GM23338 (cell line): ENCODE results near the gene APPL2. TPM values are rescaled to one million over a fixed set of nuclear protein-coding genes. Genes with fewer than 3 reads are reported as not detected.

ENCODE experiments used
- ATAC-seq: fragments of 200-7000 bp; cut with Tn5 transposase; 3 replicates; pipeline ENCODE4 v1.9.1; 2020
- DNase-seq: peaks from one replicate; pipeline ENCODE4 v3.0.0-alpha.2; 2015; ENCODE audit warnings: low spot score
- H2AFZ ChIP-seq: fragments of 200-600 bp; sonication (generic); 2 replicates; pipeline ENCODE4 v1.8.0; 2016; ENCODE audit warnings: antibody characterized with exemption, mild to moderate bottlenecking, moderate library complexity
- H3F3A ChIP-seq: fragments of 200-600 bp; sonication (generic); replicated peaks from 2 replicates; pipeline ENCODE4 v1.8.0; 2017; ENCODE audit warnings: antibody characterized with exemption, mixed run types, low read depth
- H3K27ac ChIP-seq: fragments of 200-600 bp; sonication (generic); 2 replicates; pipeline ENCODE4 v1.6.1; 2016; ENCODE audit warnings: low read depth
- H3K27me3 ChIP-seq: fragments of 200-600 bp; sonication (generic); 2 replicates; pipeline ENCODE4 v1.8.0; 2016; ENCODE audit warnings: mild to moderate bottlenecking, mixed run types, moderate library complexity; ENCODE audit not compliant: insufficient read depth
- H3K36me3 ChIP-seq: fragments of 200-600 bp; sonication (generic); 2 replicates; pipeline ENCODE4 v1.8.0; 2016; ENCODE audit warnings: mild to moderate bottlenecking; ENCODE audit not compliant: insufficient read depth
- H3K4me1 ChIP-seq: fragments of 200-600 bp; sonication (generic); 2 replicates; pipeline ENCODE4 v1.8.0; 2016; ENCODE audit warnings: mild to moderate bottlenecking, moderate library complexity; ENCODE audit not compliant: insufficient read depth
- H3K4me2 ChIP-seq: fragments of 200-600 bp; sonication (generic); 2 replicates; pipeline ENCODE4 v1.7.1; 2017; ENCODE audit warnings: mixed run types
- H3K4me3 ChIP-seq: fragments of 200-600 bp; sonication (generic); 2 replicates; pipeline ENCODE4 v1.6.1; 2016; ENCODE audit warnings: mixed run types
- H3K79me2 ChIP-seq: fragments of 200-600 bp; sonication (generic); replicated peaks from 2 replicates; pipeline ENCODE4 v1.8.0; 2017; ENCODE audit warnings: mild to moderate bottlenecking; ENCODE audit not compliant: insufficient read depth
- H3K9me2 ChIP-seq: fragments of 200-600 bp; sonication (generic); 2 replicates; pipeline ENCODE4 v1.8.0; 2017; ENCODE audit not compliant: insufficient read depth
- H4K20me1 ChIP-seq: fragments of 200-600 bp; sonication (generic); replicated peaks from 2 replicates; pipeline ENCODE4 v1.8.0; 2017; ENCODE audit warnings: mild to moderate bottlenecking; ENCODE audit not compliant: insufficient read depth
- H3K27ac Mint-ChIP-seq: 2 replicates; pipeline ENCODE4 v1.8.0; 2020; ENCODE audit warnings: inconsistent platforms, mild to moderate bottlenecking, moderate library complexity, mixed read lengths
- H3K27me3 Mint-ChIP-seq: 3 replicates; pipeline ENCODE4 v1.8.0; 2022; ENCODE audit warnings: low read depth, mild to moderate bottlenecking, moderate library complexity, mixed read lengths, inconsistent platforms; ENCODE audit not compliant: insufficient read depth, poor library complexity
- H3K36me3 Mint-ChIP-seq: 3 replicates; pipeline ENCODE4 v1.8.0; 2021; ENCODE audit warnings: low read depth, mild to moderate bottlenecking, inconsistent platforms, moderate library complexity, mixed read lengths
- H3K4me1 Mint-ChIP-seq: 3 replicates; pipeline ENCODE4 v1.8.0; 2020; ENCODE audit warnings: mild to moderate bottlenecking, inconsistent platforms, mixed read lengths
- H3K4me3 Mint-ChIP-seq: 3 replicates; pipeline ENCODE4 v1.8.0; 2021; ENCODE audit warnings: moderate library complexity, mild to moderate bottlenecking, inconsistent platforms, mixed read lengths
- H3K9me3 Mint-ChIP-seq: 3 replicates; pipeline ENCODE4 v1.8.0; 2020; ENCODE audit warnings: moderate library complexity, mild to moderate bottlenecking, inconsistent platforms, mixed read lengths
- CREB1 ChIP-seq: fragments of 250-450 bp; sonication (Bioruptor Pico); IDR thresholded peaks from 2 replicates; pipeline ENCODE4 v1.5.0; 2020; ENCODE audit warnings: low read depth, mild to moderate bottlenecking, moderate library complexity
- CTCF ChIP-seq, 2 experiments: fragments of 200-600 bp in 1 of 2; sonication (generic) in 1 of 2; conservative IDR thresholded peaks; 2 replicates each; pipeline versions ENCODE4 v1.5.1 to v1.6.1; 2016 to 2017; ENCODE audit warnings: antibody characterized with exemption in 2 of 2, low read depth in 2 of 2, mild to moderate bottlenecking in 2 of 2, moderate library complexity in 1 of 2
- ETS1 ChIP-seq: IDR thresholded peaks from 2 replicates; pipeline ENCODE4 v1.6.1; 2016; ENCODE audit warnings: antibody characterized with exemption
- EZH2 ChIP-seq: fragments of 200-600 bp; sonication (generic); IDR thresholded peaks from one replicate; pipeline ENCODE4 v1.8.0; 2017; ENCODE audit warnings: antibody characterized with exemption, mild to moderate bottlenecking, low read depth; ENCODE audit not compliant: unreplicated experiment
- EZH2phosphoT487 ChIP-seq: fragments of 200-600 bp; sonication (generic); IDR thresholded peaks from one replicate; pipeline ENCODE4 v1.8.1; 2018; ENCODE audit warnings: antibody characterized with exemption; ENCODE audit not compliant: unreplicated experiment
- JUNB ChIP-seq: IDR thresholded peaks from one replicate; pipeline ENCODE4 v1.6.1; 2016; ENCODE audit warnings: antibody characterized with exemption; ENCODE audit not compliant: unreplicated experiment
- NANOG ChIP-seq: IDR thresholded peaks from 2 replicates; pipeline ENCODE4 v1.6.1; 2016; ENCODE audit warnings: antibody characterized with exemption, borderline replicate concordance
- POLR2AphosphoS5 ChIP-seq: IDR thresholded peaks from 2 replicates; pipeline ENCODE4 v1.6.1; 2016; ENCODE audit warnings: antibody characterized with exemption, low read depth
- REST ChIP-seq: IDR thresholded peaks from one replicate; pipeline ENCODE4 v1.6.1; 2018; ENCODE audit warnings: antibody characterized with exemption; ENCODE audit not compliant: unreplicated experiment
- STAT1 ChIP-seq: IDR thresholded peaks from one replicate; pipeline ENCODE4 v1.6.1; 2016; ENCODE audit warnings: antibody characterized with exemption; ENCODE audit not compliant: unreplicated experiment
- ZNF114 ChIP-seq: fragments of 250-450 bp; sonication (Bioruptor Pico); IDR thresholded peaks from 2 replicates; pipeline ENCODE4 v1.5.0; 2020; ENCODE audit warnings: mild to moderate bottlenecking, moderate library complexity
- ZNF331 ChIP-seq: fragments of 250-450 bp; sonication (Bioruptor Pico); IDR thresholded peaks from 2 replicates; pipeline ENCODE4 v1.5.0; 2020; ENCODE audit warnings: low read depth, mild to moderate bottlenecking, moderate library complexity
- polyA plus RNA-seq: library from polyadenylated mRNA; unstranded; fragments of >200 nt; fragmentation: Nextera tagmentation; extraction: Ambion mirVana; gene quantifications from 2 replicates; pipeline ENCODE4 v1.2.1, GENCODE V29; 2016
- total RNA-seq: library from RNA; depleted of rRNA; stranded (reverse); fragments of >200 nt; shearing (Covaris generic); gene quantifications from 2 replicates; pipeline ENCODE4 v1.2.3, GENCODE V29; 2014

APPL2 gene
- total and polyA plus RNA-seq, 2 experiments from 2014 or later = 9.3 to 17.4 TPM

GRCh38 chr12:105240228-105240627, 4.3 kb upstream of the APPL2 start (continued):
- TF ChIP-seq REST (no peak), NANOG (no peak)

GRCh38 chr12:105239304-105239703, 3.3 kb upstream of the APPL2 start:
- peaks cover 8% of the 10 kb centered on the region for H3K4me1 ChIP-seq
- no peak overlapping the region for H3K4me2 ChIP-seq
- no peaks in the 10 kb centered on the region for H3F3A ChIP-seq
- Mint-ChIP-seq H3K4me1 (peaks cover 9% of the 10 kb centered on the region), H3K27ac (no peak overlapping the region), H3K27me3 (no peaks in the 10 kb centered on the region), H3K9me3 (peaks cover 4% of the 10 kb centered on the region), H3K36me3 (no peaks in the 10 kb centered on the region), H3K4me3 (no peak overlapping the region)
- H2AFZ ChIP-seq = no peak overlapping the region
- DNase-seq (no peak), ATAC-seq (no peak)
- H3K9me2 ChIP-seq = no peaks in the 10 kb centered on the region
- H3K27me3 ChIP-seq = no peaks in the 10 kb centered on the region
- no peak overlapping the region for H3K4me3 ChIP-seq
- no peaks in the 10 kb centered on the region for H4K20me1 ChIP-seq
- H3K36me3 ChIP-seq = no peaks in the 10 kb centered on the region
- peaks cover 12% of the 10 kb centered on the region for H3K79me2 ChIP-seq
- no peak overlapping the region for H3K27ac ChIP-seq
- TF ChIP-seq EZH2phosphoT487 = no peak
- TF ChIP-seq STAT1 = no peak
- no peak for TF ChIP-seq CTCF (conservative IDR thresholded peaks at IDR 0.05; ENCODE audit: low read depth in 2 of 2)
- TF ChIP-seq CREB1 (CRISPR knock-in tag) = no peak
- no peak for TF ChIP-seq ZNF114 (CRISPR knock-in tag)
- TF ChIP-seq JUNB = no peak
- TF ChIP-seq EZH2 = no peak
- TF ChIP-seq NANOG = no peak
- TF ChIP-seq ZNF331 (CRISPR knock-in tag) = no peak
- no peak for TF ChIP-seq POLR2AphosphoS5
- no peak for TF ChIP-seq REST
- TF ChIP-seq ETS1 = no peak
